GM12864 (cell line): Measurements from ENCODE around the gene PNPLA8.
A peak's percentile ranks its signal among the peaks of the same experiment; 100 is the strongest.
"Not testable (repeated sequence)": the region's sequence is repeated elsewhere in the genome, so short reads cannot be mapped to it uniquely, and the experiment has no call there.

Experiments used
- DNase-seq: peaks from one replicate; pipeline ENCODE4 v3.0.0-alpha.2; 2011; ENCODE audit warnings: low read depth
- H3K4me3 ChIP-seq: 2 replicates; pipeline ENCODE4 v1.5.1; 2011; ENCODE audit warnings: mild to moderate bottlenecking, low read depth, low read length, control low read depth
- TF ChIP-seq, protein P1 (sequence below): IDR thresholded peaks from 2 replicates; pipeline ENCODE4 v1.5.1; 2011; ENCODE audit warnings: low read depth, mild to moderate bottlenecking, moderate library complexity, low read length, control low read depth, inconsistent platforms; ENCODE audit errors: missing control alignments

PNPLA8 gene

DNA sequence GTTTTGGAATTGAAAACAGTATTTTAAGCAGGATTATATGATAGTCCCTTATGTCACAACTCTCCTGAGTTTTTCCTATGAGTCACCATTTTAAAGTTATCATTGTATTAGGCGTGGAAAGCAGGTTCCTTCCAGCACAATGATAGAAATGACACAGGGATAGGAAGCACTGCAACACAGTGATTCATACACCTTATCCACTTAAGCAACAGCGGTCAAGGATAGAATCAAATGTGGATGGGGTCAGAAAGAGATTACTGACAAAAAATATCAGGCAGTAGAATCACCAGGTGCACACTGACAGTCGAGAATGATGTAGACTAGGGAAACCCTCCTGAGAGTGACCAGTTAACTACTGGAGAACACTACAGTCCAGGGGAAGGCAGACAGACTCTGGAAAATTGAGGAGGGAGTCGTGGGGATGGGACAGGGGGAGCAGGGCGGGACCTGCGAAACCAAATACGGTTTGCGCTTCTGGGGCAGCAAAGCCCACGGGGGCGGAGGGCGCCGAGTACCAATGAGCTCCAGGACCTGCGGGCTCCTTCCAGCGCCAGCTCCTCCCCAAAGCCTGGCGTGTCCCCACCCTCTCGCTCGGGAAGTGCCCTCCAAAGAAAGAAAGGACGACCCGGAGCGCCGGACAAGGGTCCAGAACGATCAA, 479 bp downstream of the PNPLA8 start:
- peak overlapping the region; percentile 72 for H3K4me3 ChIP-seq
- no peak for DNase-seq
- TF ChIP-seq, protein P1, sequence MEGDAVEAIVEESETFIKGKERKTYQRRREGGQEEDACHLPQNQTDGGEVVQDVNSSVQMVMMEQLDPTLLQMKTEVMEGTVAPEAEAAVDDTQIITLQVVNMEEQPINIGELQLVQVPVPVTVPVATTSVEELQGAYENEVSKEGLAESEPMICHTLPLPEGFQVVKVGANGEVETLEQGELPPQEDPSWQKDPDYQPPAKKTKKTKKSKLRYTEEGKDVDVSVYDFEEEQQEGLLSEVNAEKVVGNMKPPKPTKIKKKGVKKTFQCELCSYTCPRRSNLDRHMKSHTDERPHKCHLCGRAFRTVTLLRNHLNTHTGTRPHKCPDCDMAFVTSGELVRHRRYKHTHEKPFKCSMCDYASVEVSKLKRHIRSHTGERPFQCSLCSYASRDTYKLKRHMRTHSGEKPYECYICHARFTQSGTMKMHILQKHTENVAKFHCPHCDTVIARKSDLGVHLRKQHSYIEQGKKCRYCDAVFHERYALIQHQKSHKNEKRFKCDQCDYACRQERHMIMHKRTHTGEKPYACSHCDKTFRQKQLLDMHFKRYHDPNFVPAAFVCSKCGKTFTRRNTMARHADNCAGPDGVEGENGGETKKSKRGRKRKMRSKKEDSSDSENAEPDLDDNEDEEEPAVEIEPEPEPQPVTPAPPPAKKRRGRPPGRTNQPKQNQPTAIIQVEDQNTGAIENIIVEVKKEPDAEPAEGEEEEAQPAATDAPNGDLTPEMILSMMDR: no peak

DNA sequence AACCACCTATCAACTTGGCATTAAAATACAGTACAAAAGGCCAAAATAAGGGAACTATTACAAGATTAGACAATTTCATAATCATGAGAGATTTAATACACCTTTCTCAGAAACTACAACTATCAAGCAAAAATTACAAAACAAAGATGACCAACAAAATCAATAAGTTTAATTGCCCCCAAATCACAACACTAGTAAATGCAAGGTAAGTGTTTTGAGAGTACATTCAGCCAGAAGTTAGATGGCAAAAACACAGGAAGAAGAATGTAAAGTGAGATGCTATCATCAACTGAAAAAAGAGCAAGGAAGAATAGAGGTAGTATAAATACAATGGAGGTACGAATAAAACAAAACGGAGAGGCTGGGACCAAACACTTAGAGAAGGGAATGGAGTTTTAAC, 3.2 kb downstream of the PNPLA8 start:
- DNase-seq: no peak
- H3K4me3 ChIP-seq: no peak overlapping the region
- TF ChIP-seq, protein P1: no peak

DNA sequence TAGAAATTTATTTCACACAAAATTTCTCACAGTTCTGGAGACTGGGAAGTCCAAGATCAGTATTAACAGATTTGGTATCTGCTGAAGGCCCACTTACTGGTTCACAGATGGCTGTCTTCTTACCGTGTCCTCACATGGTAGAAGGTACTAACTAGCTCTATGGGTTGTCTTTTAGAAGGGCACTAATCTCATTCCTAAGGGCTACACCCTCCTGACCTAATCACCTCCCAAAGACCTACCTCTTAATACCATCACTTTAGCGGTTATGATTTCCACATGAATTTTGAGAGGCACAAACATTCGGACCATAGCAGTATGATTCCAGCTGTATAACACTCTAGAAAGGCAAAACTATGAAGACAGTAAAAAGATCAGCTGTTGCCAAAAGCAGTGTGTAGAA, 8.0 kb downstream of the PNPLA8 start:
- TF ChIP-seq, protein P1: no peak

DNA sequence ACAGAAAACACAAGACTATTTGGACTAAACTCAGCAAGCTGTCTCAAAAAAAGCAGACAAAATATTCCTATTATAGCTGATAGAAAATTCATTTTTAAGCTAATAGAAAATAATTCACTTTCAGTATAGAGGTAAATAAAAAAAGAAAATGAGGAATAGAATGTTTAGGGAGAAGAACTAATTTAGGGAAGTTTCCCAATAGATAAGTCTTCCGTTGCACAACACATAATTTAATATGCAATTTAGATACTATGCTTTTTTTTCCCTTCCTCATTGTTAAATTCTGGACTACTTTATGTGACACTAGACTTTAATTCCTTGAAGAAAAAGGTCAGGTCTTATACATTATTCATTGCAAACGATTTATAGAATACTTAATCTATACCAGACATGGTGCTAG, 10.3 kb downstream of the PNPLA8 start:
- no peak for DNase-seq
- TF ChIP-seq, protein P1: no peak
- no peak overlapping the region for H3K4me3 ChIP-seq

More for the DNA sequence above, 8.0 kb downstream of the PNPLA8 start:
- no peak overlapping the region for H3K4me3 ChIP-seq
- DNase-seq: no peak

DNA sequence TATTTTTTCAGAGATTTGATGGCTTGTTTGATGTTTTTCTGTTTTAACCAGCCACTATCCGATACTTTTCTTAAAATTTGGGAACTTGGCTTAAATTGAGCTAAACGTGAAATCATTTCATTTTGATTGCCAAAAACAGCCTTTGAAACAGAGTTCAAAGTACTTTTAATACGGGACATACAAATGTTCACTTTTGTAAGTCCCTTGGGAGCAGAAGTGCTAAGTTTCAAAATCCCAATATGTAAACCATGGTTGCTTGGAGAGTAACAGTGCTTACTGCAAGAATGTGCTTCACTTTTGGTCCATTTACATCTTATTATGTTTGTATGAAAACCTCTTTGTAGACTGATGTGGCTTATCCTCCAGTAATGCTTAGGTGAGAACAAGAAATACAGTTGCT, 10.9 kb downstream of the PNPLA8 start:
- DNase-seq: no peak
- TF ChIP-seq, protein P1: no peak
- H3K4me3 ChIP-seq: no peak overlapping the region

DNA sequence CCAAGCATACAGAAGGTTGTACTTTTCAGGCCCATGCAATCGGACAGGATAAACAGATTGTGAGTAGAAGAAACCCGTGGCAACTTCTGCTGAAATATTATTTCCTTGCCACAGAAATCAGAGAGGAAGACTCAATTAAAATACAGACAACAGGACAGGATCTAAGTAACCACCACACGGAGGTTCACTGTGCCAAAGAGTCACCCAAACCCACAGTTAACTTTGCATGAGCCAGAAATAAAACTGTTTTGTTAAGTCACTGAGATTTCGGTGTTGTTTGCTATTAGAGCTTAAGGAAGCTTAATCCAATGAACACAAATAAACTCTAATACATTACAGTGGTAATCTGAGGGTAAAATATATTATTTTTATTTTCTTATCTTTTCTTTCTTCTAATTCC, 14.0 kb downstream of the PNPLA8 start:
- no peak for DNase-seq
- TF ChIP-seq, protein P1: no peak
- H3K4me3 ChIP-seq: no peak overlapping the region

DNA sequence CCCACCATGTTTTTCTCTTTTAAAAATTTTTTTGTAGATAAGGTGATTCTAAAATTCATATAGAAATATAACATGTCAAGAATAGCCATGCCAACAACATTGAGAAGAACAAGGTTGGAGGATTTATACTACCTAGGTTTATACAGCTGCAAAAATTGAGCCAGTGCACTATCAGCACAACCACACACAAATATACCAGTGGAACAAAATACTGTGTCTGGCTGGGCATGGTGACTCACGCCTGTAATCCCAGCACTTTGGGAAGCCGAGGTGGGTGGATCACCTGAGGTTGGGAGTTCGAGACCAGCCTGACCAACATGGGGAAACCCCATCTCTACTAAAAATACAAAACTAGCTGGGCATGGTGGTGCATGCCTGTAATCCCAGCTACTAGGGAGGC, 21.4 kb downstream of the PNPLA8 start:
- not testable (repeated sequence) for H3K4me3 ChIP-seq, DNase-seq
